T-helper 9 cell (primary cell): ENCODE data around the gene AKR1C2.
"Not testable (repeated sequence)": the region's sequence is repeated elsewhere in the genome, so short reads cannot be mapped to it uniquely, and the experiment has no call there.

Source experiments
- DNase-seq: peaks from one replicate; pipeline ENCODE4 v3.0.0-alpha.2; 2020
- total RNA-seq, 2 donors: gene quantifications; one replicate each; lab custom pipeline; 2026; lab: John Stamatoyannopoulos, UW

The AKR1C2 gene
- 0.21 to 1.4 reads per million in 2 donors for total RNA-seq

DNA sequence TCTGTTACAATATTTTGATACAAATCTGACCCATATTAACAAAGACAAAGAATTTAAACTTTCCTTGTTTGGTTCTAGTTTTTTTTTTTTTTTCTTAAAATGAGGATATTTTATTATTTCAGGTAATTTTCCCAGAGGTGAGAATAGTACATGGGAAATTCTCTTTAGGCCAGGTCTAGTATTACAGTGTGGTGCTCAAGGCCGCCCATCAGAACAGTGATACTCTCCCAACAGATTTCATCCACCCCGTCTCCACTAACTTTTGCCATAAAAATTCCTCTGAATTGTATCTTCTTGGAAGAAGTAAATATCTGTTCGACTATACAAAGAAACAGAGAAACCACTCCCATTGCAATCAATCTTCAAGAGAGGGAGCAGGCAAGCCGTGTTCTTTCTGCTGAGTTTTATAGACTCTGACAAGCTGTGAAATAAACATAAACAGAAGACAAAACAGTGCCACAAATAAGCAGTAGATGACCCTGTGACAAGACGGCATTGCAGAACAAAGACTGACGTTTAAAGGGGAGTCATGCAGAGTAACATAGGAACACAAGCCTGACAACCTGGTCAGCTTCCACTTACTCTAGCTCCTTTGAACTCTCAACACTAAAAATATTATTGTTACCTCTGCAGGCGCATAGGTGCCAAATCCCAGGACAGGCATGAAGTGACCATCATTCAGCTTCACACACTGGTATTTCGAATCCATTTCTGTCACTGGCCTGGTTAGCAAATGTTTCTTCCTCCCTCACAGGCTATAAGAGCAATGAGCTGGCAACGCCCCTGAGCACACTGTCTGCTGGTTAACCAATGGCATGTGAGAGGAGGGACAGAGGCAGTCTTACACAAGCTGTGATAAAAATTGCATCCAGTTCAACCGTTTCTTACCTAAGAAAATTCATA lies at the start of gene AKR1C2:
AKR1C2 (minus strand) TSS at position 731 of the 903 bp plus-strand sequence; CDS start at position 709, 22 bp downstream.
- not testable (repeated sequence) for DNase-seq

DNA sequence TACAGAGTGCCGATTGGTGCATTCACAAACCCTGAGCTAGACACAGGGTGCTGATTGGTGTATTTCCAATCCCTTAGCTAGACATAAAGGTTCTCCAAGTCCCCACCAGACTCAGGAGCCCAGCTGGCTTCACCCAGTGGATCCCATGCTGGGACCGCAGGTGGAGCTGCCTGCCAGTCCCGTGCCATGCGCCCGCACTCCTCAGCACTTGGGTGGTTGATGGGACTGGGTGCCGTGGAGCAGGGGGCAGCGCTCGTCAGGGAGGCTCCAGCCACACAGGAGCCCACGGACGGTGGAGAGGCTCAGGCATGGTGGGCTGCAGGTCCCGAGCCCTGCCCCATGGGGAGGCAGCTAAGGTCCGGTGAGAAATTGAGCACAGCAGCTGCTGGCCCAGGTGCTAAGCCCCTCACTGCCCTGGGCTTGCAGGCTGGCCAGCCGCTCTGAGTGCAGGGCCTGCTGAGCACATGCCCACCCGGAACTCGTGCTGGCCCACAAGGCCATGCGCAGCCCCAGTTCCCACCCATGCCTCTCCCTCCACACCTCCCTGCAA lies 49.4 kb upstream of the AKR1C2 start:
- not testable (repeated sequence) for DNase-seq

DNA sequence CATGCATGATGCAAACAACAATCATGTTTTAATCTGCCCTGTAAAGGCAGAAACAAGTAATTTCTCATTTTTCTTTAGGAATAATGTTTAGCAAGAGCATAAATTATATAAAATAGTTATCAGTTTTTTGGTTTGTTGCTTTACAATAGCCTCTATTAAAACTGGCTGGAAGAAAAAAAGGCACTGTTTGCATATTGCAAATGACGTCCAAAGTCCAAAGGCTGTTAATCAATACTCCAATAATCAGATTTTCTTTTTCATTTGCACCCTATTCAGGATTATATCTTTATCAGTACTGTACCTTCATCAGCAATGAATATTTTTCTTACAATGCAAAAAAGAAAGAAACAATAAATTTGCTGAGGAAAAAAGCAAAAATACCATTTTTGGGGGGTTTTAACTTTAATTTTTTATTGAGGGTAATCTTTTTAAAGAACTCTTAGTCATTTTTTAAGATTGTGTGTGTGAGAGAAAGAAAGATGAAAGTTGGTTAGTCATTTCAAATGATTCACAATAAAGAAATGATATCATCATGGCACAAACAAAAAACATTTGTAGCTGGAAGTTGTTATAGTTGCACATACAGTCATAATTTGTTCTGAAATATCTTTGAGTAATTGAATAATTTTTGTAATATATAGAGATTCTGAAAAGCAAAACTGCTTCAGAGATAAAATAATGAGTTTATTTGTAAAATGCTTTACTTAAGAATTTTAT lies 44.4 kb upstream of the AKR1C2 start:
- DNase-seq, result no peak

DNA sequence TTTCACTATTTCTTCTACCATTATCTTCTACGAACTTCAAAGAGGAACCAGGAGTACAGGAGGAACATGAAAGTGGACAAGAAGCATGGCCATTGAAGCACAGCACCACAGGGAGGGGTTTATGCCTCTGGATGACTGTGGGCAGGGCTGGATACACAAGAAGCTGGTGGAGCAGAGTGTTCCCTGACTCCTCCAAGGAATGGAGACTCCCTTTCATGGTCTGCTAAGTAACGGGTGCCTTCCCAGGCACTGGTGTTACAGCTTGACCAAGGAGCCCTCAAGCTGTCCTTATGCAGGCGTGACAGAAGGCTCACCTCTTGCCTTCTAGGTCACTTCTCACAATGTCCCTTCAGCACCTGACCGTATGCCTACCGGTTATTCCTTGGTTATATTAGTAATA lies 43.4 kb upstream of the AKR1C2 start:
- not testable (repeated sequence) for DNase-seq

DNA sequence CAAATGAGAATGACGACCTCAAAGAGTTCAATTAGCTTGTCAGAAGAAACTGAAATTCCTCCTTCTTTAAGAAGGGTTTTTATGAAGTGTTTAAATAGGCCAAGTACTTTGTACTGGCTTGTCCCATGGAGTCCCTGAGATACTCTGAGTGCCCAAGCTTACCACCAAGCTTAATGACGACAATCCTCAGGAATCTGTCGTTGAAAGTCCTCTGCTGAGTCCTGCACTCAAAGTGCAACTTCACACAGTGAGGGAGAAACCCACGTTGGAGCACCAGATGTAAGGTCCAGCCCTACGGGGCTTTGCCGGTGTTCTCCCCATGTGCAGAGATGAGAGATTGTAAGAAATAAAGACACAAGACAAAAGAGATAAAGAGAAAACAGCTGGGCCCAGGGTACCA lies 42.8 kb upstream of the AKR1C2 start:
- no peak for DNase-seq

DNA sequence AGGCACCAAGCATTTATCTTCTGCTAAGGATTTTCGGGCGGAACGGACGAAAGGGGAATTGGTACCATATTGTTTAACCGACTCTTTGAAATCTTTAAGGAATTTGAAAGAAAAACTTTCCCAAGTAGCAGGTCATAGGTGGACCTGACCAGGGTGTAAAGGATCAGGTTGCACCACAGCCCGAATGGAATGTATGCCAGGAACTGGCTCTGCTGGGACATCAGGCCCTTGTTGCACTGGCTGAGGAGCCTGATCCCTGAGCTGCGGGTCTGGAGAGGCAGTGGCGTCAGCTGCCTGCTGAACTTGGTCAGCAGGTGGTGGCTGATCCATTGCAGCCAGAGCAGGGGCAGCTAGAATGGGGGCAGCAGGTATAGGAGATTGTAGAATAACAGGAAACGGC lies 41.4 kb upstream of the AKR1C2 start:
- DNase-seq, result no peak

DNA sequence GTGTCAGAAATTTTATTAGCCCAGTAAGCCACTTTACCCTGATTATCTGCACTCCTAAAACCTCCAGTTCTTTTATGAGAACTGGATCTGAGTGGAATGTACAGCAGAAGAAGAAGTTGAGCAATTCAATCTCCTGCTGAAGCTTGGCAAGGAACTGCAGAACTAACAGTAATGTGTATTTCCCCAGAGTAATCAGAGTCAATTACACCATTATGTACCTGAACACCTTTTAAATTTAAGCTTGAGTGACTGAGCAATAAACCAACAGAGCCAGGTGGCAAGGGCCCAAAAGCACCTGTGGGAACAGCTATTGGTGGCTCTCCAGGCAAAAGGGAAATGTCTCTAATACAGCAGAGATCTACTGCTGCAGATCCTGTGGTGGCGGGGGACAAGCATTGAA lies 40.1 kb upstream of the AKR1C2 start:
- no peak for DNase-seq

DNA sequence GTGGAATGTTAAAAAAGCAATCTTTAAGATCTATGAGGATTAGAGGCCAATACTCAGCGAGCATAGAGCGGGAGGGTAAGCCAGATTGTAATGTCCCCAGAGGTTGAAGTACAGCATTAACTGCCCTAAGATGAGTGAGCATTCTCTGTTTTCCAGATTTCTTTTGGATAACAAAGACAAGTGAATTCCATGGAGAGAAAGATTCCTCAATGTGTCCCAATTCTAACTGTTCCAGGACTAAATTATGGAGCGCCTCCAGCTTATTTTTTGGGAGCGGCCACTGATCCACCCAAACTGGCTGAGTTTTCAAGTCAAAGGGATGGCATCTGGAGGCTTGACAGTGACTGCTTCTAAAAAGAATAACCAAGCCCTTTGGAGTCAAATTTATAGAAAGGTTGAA lies 39.3 kb upstream of the AKR1C2 start:
- DNase-seq, result no peak

DNA sequence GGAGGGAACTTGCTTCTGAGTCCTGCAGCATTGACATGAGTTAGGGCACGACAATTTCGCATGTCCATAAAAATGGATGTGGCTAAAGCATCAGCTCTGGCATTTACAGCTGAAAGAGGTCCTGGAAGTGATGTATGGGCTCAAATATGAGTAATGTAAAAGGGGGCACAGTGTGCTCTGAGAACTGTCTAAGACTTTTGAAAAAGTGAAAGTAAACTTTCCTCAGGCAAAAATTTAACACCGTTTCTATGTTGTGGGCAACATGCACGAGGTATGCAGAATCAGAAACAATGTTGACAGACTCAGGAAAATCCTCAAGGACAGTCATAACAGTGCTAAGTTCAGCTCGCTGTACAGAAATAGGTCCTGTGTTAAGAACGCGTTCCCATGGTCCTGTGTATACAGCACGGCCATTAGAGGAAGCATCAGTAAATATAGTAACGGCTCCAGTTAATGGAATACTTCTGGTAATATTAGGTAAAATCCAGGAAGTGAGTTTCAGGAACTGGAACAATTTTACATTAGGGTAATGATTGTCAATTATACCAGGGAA lies 37.9 kb upstream of the AKR1C2 start:
- DNase-seq, result no peak

DNA sequence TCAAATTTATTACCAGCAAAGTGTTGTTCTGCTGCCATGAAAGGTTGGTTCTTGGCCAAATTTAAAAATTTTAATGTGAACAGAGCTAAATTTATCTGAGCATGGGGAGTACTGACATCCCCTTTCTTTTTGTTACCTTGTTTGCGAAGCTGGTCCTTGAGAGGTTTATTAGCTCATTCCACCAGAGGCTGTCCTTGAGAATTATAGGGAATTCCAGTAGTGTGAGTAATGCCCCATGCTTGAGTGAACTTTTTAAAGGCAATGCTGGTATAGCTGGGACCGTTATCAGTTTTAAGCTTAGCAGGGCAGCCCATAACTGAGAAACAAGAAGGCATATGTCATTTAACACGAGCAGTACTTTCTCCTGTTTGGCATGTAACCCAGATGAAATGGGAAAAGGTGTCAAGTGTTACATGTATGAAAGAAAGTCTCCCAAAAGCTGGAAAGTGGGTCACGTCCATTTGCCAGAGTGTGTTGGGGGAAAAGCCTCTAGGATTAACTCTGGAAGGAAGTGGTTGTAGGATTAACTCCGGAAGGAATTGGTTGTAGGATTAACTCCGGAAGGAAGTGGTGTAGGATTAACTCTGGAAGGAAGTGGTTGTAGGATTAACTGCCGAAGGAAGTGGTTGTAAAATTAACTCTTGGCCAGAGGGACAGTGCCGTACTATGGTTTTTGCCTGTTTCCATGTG lies 37.3 kb upstream of the AKR1C2 start:
- no peak for DNase-seq

DNA sequence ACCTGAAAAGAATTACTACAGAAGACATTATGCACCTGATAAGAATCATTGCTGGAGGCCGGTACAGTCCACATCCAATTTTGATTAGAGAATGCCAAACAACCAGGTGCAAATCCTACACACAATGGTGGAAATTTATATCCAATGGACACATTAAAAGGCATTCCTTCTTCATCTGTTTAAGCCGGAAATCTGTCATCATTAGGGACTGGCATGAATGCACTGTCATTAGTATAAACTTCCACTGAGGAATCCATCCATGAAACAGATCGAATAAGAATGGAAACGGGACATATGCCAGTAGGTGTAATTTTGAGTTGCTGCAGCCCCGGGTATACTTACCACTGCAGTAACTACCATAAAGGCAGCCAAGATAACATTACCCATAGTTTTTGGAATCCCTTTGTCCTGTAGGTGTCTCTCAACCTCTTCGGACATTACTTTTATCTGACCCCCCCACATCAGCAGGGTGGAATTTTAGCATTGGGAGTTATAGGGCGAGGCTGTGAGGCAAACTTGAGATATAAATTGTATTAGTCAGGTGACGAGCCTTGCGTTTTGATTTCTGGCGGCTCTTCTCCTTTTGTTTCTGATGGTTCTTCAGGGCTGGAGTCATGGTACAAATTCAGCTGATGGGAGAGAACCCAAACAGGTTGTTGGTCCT lies 36.5 kb upstream of the AKR1C2 start:
- no peak for DNase-seq

DNA sequence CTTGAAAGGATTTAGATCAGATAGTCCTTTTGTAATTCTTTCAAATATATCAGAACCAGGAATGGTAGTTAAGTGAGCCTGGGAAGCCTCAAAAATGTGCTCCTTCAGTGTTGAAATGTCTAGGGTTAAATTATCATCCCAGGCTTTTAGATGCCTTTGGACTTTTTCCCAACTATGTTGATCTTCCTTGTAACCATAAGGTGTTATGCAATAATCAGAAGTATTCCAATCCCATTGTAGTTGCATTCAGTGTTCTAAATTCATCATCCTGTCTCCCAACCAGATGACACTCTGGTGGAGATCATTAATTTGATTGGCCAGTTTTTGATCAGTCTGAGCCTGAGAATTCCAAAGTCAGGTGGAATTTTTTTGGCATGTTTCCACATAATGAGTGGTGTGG lies 35.1 kb upstream of the AKR1C2 start:
- no peak for DNase-seq

DNA sequence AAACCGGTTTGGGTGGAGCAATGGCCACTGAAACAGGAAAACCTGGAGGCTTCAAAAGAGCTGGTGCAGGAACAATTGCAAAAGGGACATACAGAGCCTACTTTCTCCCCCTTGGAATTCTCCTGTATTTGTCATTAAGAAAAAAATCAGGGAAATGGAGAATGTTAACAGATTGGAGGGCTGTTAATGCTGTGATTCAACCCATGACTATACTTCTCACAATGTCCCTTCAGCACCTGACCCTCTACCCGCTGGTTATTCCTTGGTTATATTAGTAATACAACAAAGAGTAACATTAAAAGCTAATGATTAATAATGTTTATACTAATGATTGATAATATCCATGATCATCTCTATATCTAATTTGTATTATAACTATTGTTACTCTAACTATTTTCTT lies 34.4 kb upstream of the AKR1C2 start:
- DNase-seq, result no peak

DNA sequence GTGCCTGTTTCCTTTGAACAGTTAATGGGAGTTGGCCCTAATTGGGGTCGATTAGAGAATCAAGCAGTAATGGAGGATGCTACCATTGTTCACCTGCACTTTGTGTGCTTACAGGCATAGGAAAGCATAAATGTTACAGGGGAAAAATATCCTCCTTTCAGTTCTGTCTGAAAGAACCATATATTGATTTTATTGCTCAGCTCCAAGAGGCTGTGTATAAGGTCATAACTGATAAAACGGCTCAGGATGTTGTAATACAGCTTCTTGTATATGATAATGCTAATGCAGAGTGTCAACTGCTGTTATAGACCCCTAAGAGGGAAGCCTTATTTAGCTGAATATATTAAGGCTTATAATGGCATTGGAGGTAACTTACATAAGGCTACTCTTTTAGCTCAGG lies 32.9 kb upstream of the AKR1C2 start:
- DNase-seq, result no peak

DNA sequence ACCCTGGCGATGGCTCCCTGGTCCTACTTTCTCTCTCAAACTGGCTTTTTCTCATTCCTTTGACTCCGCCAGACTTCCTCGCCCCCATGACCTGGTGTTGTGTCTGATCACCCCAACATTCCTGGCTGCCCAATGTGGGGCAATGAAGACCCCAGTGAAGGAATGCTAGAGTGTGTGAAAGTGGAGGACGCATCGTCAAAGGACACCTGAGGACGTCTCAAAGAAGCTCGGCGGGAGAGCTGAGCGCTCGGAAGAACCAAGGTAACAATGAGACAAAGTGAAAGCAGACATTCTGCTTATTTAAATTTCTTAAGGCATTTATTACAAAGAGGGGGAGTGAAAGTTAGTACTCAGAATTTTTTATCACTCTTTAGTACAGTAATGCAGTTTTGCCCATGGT lies 31.7 kb upstream of the AKR1C2 start:
- DNase-seq, result no peak

DNA sequence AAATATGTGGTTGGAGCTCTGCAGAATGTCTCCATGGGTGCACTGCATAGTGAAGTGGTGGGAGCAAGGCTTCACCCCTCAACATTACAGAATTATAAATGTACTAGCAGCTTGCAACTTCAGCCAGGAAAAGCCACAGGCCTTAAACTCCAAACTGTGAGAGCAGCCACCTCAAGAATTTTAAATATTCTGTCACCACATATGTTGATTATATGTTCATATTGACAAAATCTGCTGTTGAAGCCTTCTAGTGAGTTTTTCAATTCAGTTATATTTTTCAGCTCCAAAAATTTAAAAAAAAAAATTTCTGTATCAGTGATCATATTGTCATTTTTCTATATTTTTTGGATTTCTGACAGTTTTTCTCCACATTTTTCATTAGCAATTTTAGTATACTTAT lies 30.9 kb upstream of the AKR1C2 start:
- no peak for DNase-seq

DNA sequence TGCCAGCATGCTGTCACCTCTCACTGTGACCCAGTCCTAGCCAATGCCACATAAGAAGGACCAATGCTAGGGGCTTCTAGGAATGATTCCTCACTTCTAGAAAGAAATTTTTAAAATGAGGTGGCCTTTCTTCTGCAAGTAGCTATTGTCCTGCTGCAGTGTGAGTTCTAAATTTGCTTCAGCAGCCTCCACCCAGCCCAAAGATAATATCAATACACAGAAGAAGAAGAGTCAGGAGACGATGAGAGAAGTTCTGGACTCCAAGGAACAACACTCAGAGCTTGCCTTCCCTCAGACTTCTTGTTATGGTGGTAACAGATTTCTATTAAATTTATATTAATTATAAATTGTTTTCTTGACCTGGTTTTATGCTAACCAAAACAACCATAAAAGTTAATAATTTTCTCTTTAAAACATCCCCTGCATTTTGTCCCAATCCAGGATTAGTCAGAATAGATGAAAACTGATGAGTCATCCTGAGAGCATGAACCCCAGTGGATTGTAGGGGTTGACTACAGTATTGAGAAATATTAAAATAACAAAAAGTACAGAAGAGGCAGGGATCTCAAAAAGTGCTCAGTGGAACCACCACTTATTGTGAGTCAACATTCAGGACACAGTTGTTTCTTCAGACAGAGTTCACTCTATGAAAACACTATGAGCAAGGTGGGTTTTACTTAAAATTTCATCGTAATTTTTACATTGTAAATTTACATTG lies 29.6 kb upstream of the AKR1C2 start:
- no peak for DNase-seq

DNA sequence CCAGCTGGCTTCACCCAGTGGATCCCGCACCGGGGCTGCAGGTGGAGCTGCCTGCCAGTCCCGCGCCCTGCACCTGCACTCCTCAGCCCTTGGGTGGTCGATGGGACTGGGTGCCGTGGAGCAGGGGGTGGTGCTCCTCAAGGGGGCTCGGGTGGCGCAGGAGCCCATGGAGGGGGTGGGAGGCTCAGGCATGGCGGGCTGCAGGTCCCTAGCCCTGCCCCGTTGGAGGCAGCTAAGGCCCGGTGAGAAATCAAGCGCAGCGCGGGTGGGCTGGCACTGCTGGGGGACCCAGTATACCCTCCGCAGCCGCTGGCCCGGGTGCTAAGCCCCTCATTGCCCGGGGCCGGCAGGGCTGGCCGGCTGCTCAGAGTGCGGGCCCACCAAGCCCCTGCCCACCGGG lies 28.8 kb upstream of the AKR1C2 start:
- DNase-seq, result not testable (repeated sequence)

DNA sequence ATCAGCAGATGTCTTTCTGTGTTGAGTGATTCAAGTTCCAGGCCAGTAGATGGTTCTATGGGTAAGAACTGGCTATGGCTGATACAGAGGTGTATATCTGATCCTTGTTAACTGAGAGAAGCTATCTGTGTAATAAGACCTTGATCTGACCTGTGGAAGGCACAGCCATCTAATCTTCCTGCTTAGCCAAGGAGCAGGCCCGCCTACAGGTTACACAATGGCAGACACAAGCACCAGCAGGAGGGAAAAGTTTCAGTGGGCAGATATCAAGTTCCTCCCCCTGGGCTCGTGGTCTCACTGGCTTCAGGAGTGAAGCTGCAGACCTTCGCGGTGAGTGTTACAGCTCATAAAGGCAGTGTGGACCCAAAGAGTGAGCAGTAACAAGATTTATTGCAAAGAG lies 27.9 kb upstream of the AKR1C2 start:
- DNase-seq, result not testable (repeated sequence)

DNA sequence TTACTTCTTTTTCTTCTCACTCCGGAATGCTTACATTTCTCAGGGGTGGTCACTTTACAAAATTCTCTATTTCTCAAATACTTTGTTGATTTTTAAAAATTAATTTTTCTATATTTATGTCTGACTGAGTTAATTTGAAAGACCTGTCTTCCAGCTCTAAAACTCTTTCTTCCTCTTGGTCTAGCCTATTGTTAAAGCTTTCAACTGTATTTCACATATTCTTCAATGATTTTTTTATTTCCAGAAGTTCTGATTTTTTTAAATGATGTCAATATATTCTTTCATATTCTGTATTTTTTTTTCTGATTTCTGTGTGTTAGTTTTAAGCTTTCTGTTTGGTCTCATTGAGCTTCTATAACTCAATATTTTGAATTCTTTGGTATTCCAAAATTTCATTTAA lies 27.3 kb upstream of the AKR1C2 start:
- DNase-seq, result no peak

DNA sequence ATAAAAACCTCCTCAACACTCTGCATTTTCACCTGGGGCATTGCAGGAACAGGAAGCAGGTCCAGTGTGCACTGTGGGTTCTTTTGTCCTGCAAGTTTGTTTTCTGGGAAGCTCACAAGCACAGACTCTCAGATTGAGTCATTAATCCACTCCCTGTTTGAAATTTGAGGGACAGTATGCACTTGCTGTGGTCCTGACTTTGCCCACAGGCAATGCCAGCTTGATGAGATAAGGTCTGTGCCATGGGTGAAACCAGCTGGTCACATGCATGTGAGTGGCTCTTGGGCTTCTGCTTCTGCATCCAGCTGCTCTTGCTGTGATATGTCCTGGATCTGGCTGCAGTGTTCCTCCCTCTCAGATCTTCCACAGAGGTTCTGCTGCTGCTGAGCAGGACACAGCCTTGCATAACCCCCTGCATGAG lies 21.8 kb upstream of the AKR1C2 start:
- not testable (repeated sequence) for DNase-seq
